ENCODE measurements around the gene GSTO2. TPM values are rescaled to one million over a fixed set of nuclear protein-coding genes. Genes with fewer than 3 reads are reported as not detected.

The GSTO2 gene
- total and polyA plus RNA-seq, 2 donors (not counting 1 experiment from before 2014, with no cell fraction given): 2.9 to 3.1 TPM

- no peak overlapping the region for H2AFZ ChIP-seq (ENCODE audit: low read length)
- no peaks in the 10 kb centered on the region for H4K20me1 ChIP-seq (ENCODE audit: control insufficient read depth, extremely low read depth, insufficient read depth, low read length)
- H3K4me3 ChIP-seq (replicated peaks in 1 of 4; ENCODE audit: control extremely low read depth in 1 of 4, insufficient read depth in 1 of 4, low read depth in 3 of 4, low read length in 4 of 4): no peak overlapping the region
- H3K9ac ChIP-seq (ENCODE audit: insufficient read depth, low read length): no peak overlapping the region
- H3K4me2 ChIP-seq (ENCODE audit: extremely low read depth, insufficient read depth, low read length): no peak overlapping the region
- DNase-seq (ENCODE audit: low read depth in 2 of 2): no peak
- peaks cover 12% of the 10 kb centered on the region for H3K4me1 ChIP-seq (ENCODE audit: control insufficient read depth, extremely low read depth, insufficient read depth, low read length)
- H3K27ac ChIP-seq (ENCODE audit: insufficient read depth, low read length): no peak overlapping the region
- no peaks in the 10 kb centered on the region for H3K9me3 ChIP-seq (ENCODE audit: control insufficient read depth, insufficient read depth, low read depth, low read length)
- TF ChIP-seq EZH2 (IDR thresholded peaks at IDR 0.05; ENCODE audit: low read length, missing control alignments) (no peak), CTCF (conservative IDR thresholded peaks at IDR 0.05 in 1 of 2, IDR thresholded peaks at IDR 0.05 in 1 of 2; ENCODE audit: low read depth in 1 of 2, low read length in 2 of 2) (no peak)
- no peaks in the 10 kb centered on the region for H3K36me3 ChIP-seq (ENCODE audit: control insufficient read depth, insufficient read depth, low read length)
- no peaks in the 10 kb centered on the region for H3K79me2 ChIP-seq (ENCODE audit: control insufficient read depth, insufficient read depth, low read length)
- H3K27me3 ChIP-seq (ENCODE audit: control insufficient read depth, insufficient read depth, low read length): no peaks in the 10 kb centered on the region
Observed at GRCh38 chr10:104345941-104346340, 77.0 kb downstream of the GSTO2 start.

DNA sequence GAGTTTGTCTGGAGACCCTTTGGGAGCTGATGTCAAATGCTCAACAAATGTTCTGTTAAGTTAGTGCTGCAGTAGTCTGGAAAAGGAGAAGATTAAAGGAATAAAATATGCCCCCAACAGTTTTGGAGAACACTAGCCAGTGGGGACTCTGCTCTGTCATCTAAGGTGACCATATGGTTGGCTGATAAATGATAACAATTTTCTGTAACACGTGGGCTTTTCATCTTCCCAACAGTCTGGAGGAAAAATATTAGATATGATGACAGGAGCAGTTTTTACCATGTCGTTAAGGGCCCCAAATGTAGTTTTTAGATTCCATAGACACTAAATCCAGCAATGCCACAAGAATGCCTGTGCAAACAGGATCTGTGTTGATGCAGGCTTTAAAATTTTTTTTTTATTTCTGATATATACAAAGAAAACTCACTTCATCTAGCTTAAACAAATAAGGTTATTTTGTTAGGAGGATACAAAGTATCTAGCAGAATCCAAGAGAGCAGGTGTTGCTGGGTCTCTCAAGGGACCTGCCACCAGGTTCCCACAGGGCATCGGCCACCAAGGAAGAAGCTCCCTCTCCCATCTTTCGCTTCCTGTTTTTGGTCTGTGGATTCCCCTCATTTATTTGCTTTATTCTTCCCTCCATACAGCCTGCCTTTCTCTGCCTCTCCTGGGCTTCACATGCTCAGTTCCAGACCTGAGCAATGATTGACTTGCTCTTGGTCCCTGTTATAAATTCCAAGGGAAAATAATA, 78.5 kb downstream of the GSTO2 start:
- Histone ChIP-seq H3K9ac (ENCODE audit: insufficient read depth, low read length) (no peak overlapping the region), H3K27ac (ENCODE audit: insufficient read depth, low read length) (no peak overlapping the region), H2AFZ (ENCODE audit: low read length) (no peak overlapping the region), H3K27me3 (ENCODE audit: control insufficient read depth, insufficient read depth, low read length) (no peaks in the 10 kb centered on the region), H3K4me3 (replicated peaks in 1 of 4; ENCODE audit: control extremely low read depth in 1 of 4, insufficient read depth in 1 of 4, low read depth in 3 of 4, low read length in 4 of 4) (no peak overlapping the region), H3K4me2 (ENCODE audit: extremely low read depth, insufficient read depth, low read length) (no peak overlapping the region), H3K9me3 (ENCODE audit: control insufficient read depth, insufficient read depth, low read depth, low read length) (no peaks in the 10 kb centered on the region), H3K79me2 (ENCODE audit: control insufficient read depth, insufficient read depth, low read length) (no peaks in the 10 kb centered on the region), H3K4me1 (ENCODE audit: control insufficient read depth, extremely low read depth, insufficient read depth, low read length) (peaks cover 16% of the 10 kb centered on the region), H4K20me1 (ENCODE audit: control insufficient read depth, extremely low read depth, insufficient read depth, low read length) (no peaks in the 10 kb centered on the region), H3K36me3 (ENCODE audit: control insufficient read depth, insufficient read depth, low read length) (no peaks in the 10 kb centered on the region)
- TF ChIP-seq CTCF (conservative IDR thresholded peaks at IDR 0.05 in 1 of 2, IDR thresholded peaks at IDR 0.05 in 1 of 2; ENCODE audit: low read depth in 1 of 2, low read length in 2 of 2): no peak
- TF ChIP-seq EZH2 (IDR thresholded peaks at IDR 0.05; ENCODE audit: low read length, missing control alignments): no peak
- no peak for DNase-seq (ENCODE audit: low read depth in 2 of 2)

DNA sequence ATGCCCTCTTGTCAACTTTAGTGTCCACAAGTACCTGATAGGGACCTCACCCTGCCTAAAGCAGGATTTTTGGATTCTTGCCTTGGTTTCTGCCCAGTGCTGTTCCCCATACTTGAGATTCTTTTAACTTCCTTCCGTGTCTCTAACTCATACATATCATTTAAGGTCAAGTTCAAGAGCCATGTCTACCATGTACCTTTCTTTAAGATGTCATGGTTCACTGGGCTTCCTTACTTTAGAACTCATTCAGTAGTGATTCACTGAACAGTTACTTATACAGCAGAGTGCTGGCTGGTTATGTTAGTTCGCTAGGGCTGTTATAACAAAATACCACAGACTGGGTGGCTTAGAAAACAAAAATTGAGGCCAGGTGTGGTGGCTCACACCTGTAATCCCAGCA, 79.6 kb downstream of the GSTO2 start:
- no peaks in the 10 kb centered on the region for H3K9me3 ChIP-seq (ENCODE audit: control insufficient read depth, insufficient read depth, low read depth, low read length)
- no peak overlapping the region for H2AFZ ChIP-seq (ENCODE audit: low read length)
- no peak overlapping the region for H3K9ac ChIP-seq (ENCODE audit: insufficient read depth, low read length)
- no peak for DNase-seq (ENCODE audit: low read depth in 2 of 2)
- no peak overlapping the region for H3K4me2 ChIP-seq (ENCODE audit: extremely low read depth, insufficient read depth, low read length)
- H3K36me3 ChIP-seq (ENCODE audit: control insufficient read depth, insufficient read depth, low read length): no peaks in the 10 kb centered on the region
- H3K27me3 ChIP-seq (ENCODE audit: control insufficient read depth, insufficient read depth, low read length): no peaks in the 10 kb centered on the region
- H3K4me3 ChIP-seq (replicated peaks in 1 of 4; ENCODE audit: control extremely low read depth in 1 of 4, insufficient read depth in 1 of 4, low read depth in 3 of 4, low read length in 4 of 4): no peak overlapping the region
- no peaks in the 10 kb centered on the region for H3K79me2 ChIP-seq (ENCODE audit: control insufficient read depth, insufficient read depth, low read length)
- H3K27ac ChIP-seq (ENCODE audit: insufficient read depth, low read length): no peak overlapping the region
- H4K20me1 ChIP-seq (ENCODE audit: control insufficient read depth, extremely low read depth, insufficient read depth, low read length): no peaks in the 10 kb centered on the region
- peaks cover 15% of the 10 kb centered on the region for H3K4me1 ChIP-seq (ENCODE audit: control insufficient read depth, extremely low read depth, insufficient read depth, low read length)
- no peak for TF ChIP-seq EZH2 (IDR thresholded peaks at IDR 0.05; ENCODE audit: low read length, missing control alignments)
- no peak for TF ChIP-seq CTCF (conservative IDR thresholded peaks at IDR 0.05 in 1 of 2, IDR thresholded peaks at IDR 0.05 in 1 of 2; ENCODE audit: low read depth in 1 of 2, low read length in 2 of 2)

Measured in fibroblast of lung (primary cell).